ENCODE data around the gene PPIG.

PPIG gene

GRCh38 chr2:169584005-169584877, at the start of gene PPIG (continued):
- TF ChIP-seq ZBTB44 (tag by site-specific recombination; IDR thresholded peaks at IDR 0.05) (no peak), TRIM28 (IDR thresholded peaks at IDR 0.05; ENCODE audit: borderline replicate concordance, low read length) (no peak), ZSCAN18 (tag by site-specific recombination; IDR thresholded peaks at IDR 0.05) (no peak), ZNF391 (tag by site-specific recombination; IDR thresholded peaks at IDR 0.05; ENCODE audit: borderline replicate concordance, low read depth) (peak; percentile 37; the same call in 1 of the 2 replicates), ZNF132 (tag by site-specific recombination; IDR thresholded peaks at IDR 0.05; ENCODE audit: borderline replicate concordance) (no peak), RBAK (tag by site-specific recombination; IDR thresholded peaks at IDR 0.05) (no peak), ZNF621 (tag by site-specific recombination; IDR thresholded peaks at IDR 0.05) (no peak), ZNF248 (tag by site-specific recombination; IDR thresholded peaks at IDR 0.05) (no peak), ZSCAN16 (tag by site-specific recombination; IDR thresholded peaks at IDR 0.05) (no peak), KLF10 (tag by site-specific recombination; IDR thresholded peaks at IDR 0.05) (peak; percentile 65), ZNF214 (tag by site-specific recombination; IDR thresholded peaks at IDR 0.05; ENCODE audit: borderline replicate concordance) (no peak), BCL11B (tag by site-specific recombination; IDR thresholded peaks at IDR 0.05; ENCODE audit: low read depth) (no peak), ZNF335 (tag by site-specific recombination; conservative IDR thresholded peaks at IDR 0.05) (peak; percentile 99), GLIS1 (tag by site-specific recombination; IDR thresholded peaks at IDR 0.05) (no peak), SETDB1 (IDR thresholded peaks at IDR 0.05; ENCODE audit: insufficient read length, low read length) (peak; percentile 71), ZNF658 (tag by site-specific recombination; IDR thresholded peaks at IDR 0.05) (no peak), ZBTB7A (tag by site-specific recombination; IDR thresholded peaks at IDR 0.05; ENCODE audit: low read depth) (no peak), GLI4 (tag by site-specific recombination; IDR thresholded peaks at IDR 0.05) (no peak), ZNF785 (tag by site-specific recombination; IDR thresholded peaks at IDR 0.05) (no peak), ZNF10 (tag by site-specific recombination; IDR thresholded peaks at IDR 0.05) (no peak), ZNF221 (tag by site-specific recombination; IDR thresholded peaks at IDR 0.05; ENCODE audit: borderline replicate concordance) (no peak), ZSCAN23 (tag by site-specific recombination; IDR thresholded peaks at IDR 0.05) (no peak), ZNF76 (tag by site-specific recombination; IDR thresholded peaks at IDR 0.05; ENCODE audit: borderline replicate concordance, low read depth) (peak; percentile 58; the same call in 1 of the 2 replicates), ZNF184 (tag by site-specific recombination; IDR thresholded peaks at IDR 0.05) (no peak)
- TF ChIP-seq, protein P1, sequence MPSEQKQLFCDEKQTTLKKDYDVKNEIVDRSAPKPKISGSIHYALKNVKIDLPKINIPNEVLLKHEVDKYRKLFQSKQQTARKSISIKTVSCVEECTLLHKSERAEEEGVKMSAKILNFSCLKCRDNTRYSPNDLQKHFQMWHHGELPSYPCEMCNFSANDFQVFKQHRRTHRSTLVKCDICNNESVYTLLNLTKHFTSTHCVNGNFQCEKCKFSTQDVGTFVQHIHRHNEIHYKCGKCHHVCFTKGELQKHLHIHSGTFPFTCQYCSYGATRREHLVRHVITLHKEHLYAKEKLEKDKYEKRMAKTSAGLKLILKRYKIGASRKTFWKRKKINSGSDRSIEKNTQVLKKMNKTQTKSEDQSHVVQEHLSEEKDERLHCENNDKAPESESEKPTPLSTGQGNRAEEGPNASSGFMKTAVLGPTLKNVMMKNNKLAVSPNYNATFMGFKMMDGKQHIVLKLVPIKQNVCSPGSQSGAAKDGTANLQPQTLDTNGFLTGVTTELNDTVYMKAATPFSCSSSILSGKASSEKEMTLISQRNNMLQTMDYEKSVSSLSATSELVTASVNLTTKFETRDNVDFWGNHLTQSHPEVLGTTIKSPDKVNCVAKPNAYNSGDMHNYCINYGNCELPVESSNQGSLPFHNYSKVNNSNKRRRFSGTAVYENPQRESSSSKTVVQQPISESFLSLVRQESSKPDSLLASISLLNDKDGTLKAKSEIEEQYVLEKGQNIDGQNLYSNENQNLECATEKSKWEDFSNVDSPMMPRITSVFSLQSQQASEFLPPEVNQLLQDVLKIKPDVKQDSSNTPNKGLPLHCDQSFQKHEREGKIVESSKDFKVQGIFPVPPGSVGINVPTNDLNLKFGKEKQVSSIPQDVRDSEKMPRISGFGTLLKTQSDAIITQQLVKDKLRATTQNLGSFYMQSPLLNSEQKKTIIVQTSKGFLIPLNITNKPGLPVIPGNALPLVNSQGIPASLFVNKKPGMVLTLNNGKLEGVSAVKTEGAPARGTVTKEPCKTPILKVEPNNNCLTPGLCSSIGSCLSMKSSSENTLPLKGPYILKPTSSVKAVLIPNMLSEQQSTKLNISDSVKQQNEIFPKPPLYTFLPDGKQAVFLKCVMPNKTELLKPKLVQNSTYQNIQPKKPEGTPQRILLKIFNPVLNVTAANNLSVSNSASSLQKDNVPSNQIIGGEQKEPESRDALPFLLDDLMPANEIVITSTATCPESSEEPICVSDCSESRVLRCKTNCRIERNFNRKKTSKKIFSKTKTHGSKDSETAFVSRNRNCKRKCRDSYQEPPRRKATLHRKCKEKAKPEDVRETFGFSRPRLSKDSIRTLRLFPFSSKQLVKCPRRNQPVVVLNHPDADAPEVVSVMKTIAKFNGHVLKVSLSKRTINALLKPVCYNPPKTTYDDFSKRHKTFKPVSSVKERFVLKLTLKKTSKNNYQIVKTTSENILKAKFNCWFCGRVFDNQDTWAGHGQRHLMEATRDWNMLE (tag by site-specific recombination; conservative IDR thresholded peaks at IDR 0.05; ENCODE audit: low read depth): peak; percentile 97
- TF ChIP-seq, protein P2, sequence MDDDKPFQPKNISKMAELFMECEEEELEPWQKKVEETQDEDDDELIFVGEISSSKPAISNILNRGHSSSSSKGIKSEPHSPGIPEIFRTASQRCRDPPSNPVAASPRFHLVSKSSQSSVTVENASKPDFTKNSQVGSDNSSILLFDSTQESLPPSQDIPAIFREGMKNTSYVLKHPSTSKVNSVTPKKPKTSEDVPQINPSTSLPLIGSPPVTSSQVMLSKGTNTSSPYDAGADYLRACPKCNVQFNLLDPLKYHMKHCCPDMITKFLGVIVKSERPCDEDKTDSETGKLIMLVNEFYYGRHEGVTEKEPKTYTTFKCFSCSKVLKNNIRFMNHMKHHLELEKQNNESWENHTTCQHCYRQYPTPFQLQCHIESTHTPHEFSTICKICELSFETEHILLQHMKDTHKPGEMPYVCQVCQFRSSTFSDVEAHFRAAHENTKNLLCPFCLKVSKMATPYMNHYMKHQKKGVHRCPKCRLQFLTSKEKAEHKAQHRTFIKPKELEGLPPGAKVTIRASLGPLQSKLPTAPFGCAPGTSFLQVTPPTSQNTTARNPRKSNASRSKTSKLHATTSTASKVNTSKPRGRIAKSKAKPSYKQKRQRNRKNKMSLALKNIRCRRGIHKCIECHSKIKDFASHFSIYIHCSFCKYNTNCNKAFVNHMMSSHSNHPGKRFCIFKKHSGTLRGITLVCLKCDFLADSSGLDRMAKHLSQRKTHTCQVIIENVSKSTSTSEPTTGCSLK (tag by site-specific recombination; IDR thresholded peaks at IDR 0.05): no peak

All from HEK293 (cell line).